SK-N-MC (cell line): ENCODE data around the gene PCSK2.

ENCODE experiments used
- DNase-seq: peaks from one replicate; pipeline ENCODE4 v3.0.0-alpha.2; 2011; ENCODE audit warnings: low read depth, low spot score
- H3K27ac ChIP-seq: fragments of 200-600 bp; sonication (generic); 2 replicates; pipeline ENCODE4 v1.5.1; 2016; ENCODE audit warnings: mixed run types
- H3K36me3 ChIP-seq: fragments of 200-600 bp; sonication (generic); 2 replicates; pipeline ENCODE4 v1.6.1; 2017; ENCODE audit warnings: antibody characterized with exemption, low read length, mixed read lengths; ENCODE audit not compliant: insufficient read depth
- H3K4me3 ChIP-seq: fragments of 200-600 bp; sonication (generic); 2 replicates; pipeline ENCODE4 v1.5.1; 2016
- H3K9ac ChIP-seq: fragments of 200-600 bp; sonication (generic); 2 replicates; pipeline ENCODE4 v1.8.0; 2017; ENCODE audit warnings: mixed run types, mixed read lengths; ENCODE audit not compliant: insufficient read length
- H3K9me3 ChIP-seq: fragments of 200-600 bp; sonication (generic); 2 replicates; pipeline ENCODE4 v1.6.1; 2017; ENCODE audit warnings: low read depth, mild to moderate bottlenecking, antibody characterized with exemption, low read length, moderate library complexity, mixed read lengths
- EZH2 ChIP-seq: fragments of 200-600 bp; sonication (generic); IDR thresholded peaks from one replicate; pipeline ENCODE4 v1.6.1; 2017; ENCODE audit warnings: antibody characterized with exemption
- FOXP2 ChIP-seq: optimal IDR thresholded peaks from 2 replicates; pipeline ENCODE3; 2011; ENCODE audit warnings: mild to moderate bottlenecking, moderate library complexity; ENCODE audit not compliant: insufficient read depth; ENCODE audit errors: extremely low read length, control extremely low read depth
- POLR2AphosphoS5 ChIP-seq: IDR thresholded peaks from 2 replicates; pipeline ENCODE4 v1.6.1; 2012; ENCODE audit warnings: mild to moderate bottlenecking, low read depth, low read length, borderline replicate concordance

The PCSK2 gene

GRCh38 chr20:17403461-17403860, 176.6 kb downstream of the PCSK2 start:
- Histone ChIP-seq H3K4me3 (peak overlapping the region; percentile 71), H3K9ac (peak overlapping the region; percentile 72), H3K27ac (peak overlapping the region; percentile 99), H3K9me3 (no peaks in the 10 kb centered on the region), H3K36me3 (0 out of 2 replicates have a peak, but pooled peaks cover 5% of the 10 kb centered on the region)
- DNase-seq, result peak; percentile 88
- TF ChIP-seq POLR2AphosphoS5 (peak; percentile 30; the same call in 1 of the 2 replicates), FOXP2 (no peak), EZH2 (no peak)

GRCh38 chr20:17406051-17406590, 179.3 kb downstream of the PCSK2 start:
- H3K27ac ChIP-seq, result peak overlapping the region; percentile 4; the same call in 1 of the 2 replicates
- no peaks in the 10 kb centered on the region for H3K9me3 ChIP-seq
- TF ChIP-seq EZH2 (no peak), POLR2AphosphoS5 (no peak)
- no peak overlapping the region for H3K4me3 ChIP-seq
- no peak for DNase-seq
- 0 out of 2 replicates have a peak, but pooled peaks cover 5% of the 10 kb centered on the region for H3K36me3 ChIP-seq
- H3K9ac ChIP-seq, result no peak overlapping the region

GRCh38 chr20:17407550-17407949, 180.7 kb downstream of the PCSK2 start:
- Histone ChIP-seq H3K9me3 (no peaks in the 10 kb centered on the region), H3K27ac (no peak overlapping the region), H3K4me3 (no peak overlapping the region), H3K9ac (no peak overlapping the region), H3K36me3 (no peaks in the 10 kb centered on the region)
- no peak for DNase-seq
- TF ChIP-seq POLR2AphosphoS5, result no peak
- TF ChIP-seq FOXP2, result no peak
- TF ChIP-seq EZH2, result no peak

DNA sequence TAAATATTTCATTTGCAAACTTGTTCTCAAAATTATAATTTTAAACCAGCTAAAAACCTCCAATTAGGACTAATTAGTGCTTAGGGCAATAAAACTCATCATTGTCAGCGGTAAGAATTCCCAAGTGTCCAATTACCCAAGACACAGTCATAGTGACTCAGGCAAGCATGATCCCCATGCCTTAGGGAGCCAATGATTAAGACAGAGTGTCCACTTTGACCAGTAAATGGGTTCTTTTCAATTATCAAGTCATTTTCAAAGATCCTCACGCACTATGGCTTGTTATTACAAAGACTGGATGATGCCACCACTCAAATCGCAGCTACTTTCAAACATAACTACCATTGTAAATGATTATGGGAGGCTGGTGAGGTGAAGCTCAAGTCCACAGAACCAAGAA, 190.4 kb downstream of the PCSK2 start:
- DNase-seq, result no peak
- Histone ChIP-seq H3K27ac (no peak overlapping the region), H3K36me3 (no peaks in the 10 kb centered on the region), H3K9me3 (no peaks in the 10 kb centered on the region), H3K9ac (no peak overlapping the region), H3K4me3 (no peak overlapping the region)
- TF ChIP-seq POLR2AphosphoS5 (no peak), EZH2 (no peak), FOXP2 (no peak)

DNA sequence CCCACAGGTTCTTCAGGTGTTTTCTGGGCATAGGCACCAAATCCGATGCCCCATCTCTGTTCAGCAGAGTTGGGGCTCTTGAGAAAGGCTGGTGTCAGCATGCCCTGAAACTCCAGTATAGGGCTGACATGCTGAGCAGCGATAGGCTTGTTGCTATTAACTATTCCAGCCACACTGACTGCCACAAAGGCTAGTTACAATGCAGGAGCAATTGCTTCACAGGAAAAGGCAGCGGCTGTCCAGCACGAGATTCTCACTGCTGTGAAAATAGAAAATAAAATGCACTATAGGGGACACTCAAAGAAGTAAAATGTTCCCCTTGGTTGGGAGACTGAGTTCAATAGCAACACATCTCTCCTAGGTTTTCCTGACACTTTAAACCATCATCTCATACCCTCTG, 191.9 kb downstream of the PCSK2 start:
- Histone ChIP-seq H3K9me3 (no peaks in the 10 kb centered on the region), H3K27ac (no peak overlapping the region), H3K4me3 (no peak overlapping the region), H3K36me3 (no peaks in the 10 kb centered on the region), H3K9ac (no peak overlapping the region)
- no peak for TF ChIP-seq POLR2AphosphoS5
- no peak for TF ChIP-seq EZH2
- TF ChIP-seq FOXP2, result no peak
- no peak for DNase-seq

GRCh38 chr20:17419479-17420041, 192.7 kb downstream of the PCSK2 start:
- Histone ChIP-seq H3K4me3 (no peak overlapping the region), H3K36me3 (no peaks in the 10 kb centered on the region), H3K27ac (no peak overlapping the region), H3K9ac (no peak overlapping the region), H3K9me3 (no peaks in the 10 kb centered on the region)
- TF ChIP-seq FOXP2 (no peak), POLR2AphosphoS5 (no peak), EZH2 (no peak)
- DNase-seq, result no peak

- no peak overlapping the region for H3K4me3 ChIP-seq
- H3K9me3 ChIP-seq, result no peaks in the 10 kb centered on the region
- H3K36me3 ChIP-seq, result no peaks in the 10 kb centered on the region
- no peak overlapping the region for H3K27ac ChIP-seq
- no peak for DNase-seq
- no peak for TF ChIP-seq FOXP2
- no peak for TF ChIP-seq EZH2
- TF ChIP-seq POLR2AphosphoS5, result no peak
- H3K9ac ChIP-seq, result no peak overlapping the region
Measured at GRCh38 chr20:17421493-17421892, 194.7 kb downstream of the PCSK2 start.

DNA sequence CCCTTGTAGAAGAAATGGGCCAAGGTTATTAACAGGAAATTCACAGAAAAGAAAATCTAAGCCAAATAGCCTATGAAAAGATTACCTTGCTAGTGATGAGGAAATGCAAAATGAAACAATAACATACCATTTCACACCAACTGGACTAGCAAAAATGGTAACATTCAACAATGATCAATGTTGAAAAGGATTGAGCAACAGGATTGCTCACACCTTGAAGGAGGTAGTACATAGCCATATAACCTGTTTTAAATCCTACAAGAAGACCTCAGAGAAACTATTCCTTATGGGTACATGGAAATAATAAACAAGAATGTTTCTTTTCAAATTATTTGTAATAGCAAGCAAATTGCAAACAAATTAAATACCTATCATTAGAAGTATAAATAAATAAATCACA, 196.9 kb downstream of the PCSK2 start:
- no peak overlapping the region for H3K4me3 ChIP-seq
- no peaks in the 10 kb centered on the region for H3K36me3 ChIP-seq
- no peaks in the 10 kb centered on the region for H3K9me3 ChIP-seq
- H3K27ac ChIP-seq, result no peak overlapping the region
- no peak for DNase-seq
- H3K9ac ChIP-seq, result no peak overlapping the region
- TF ChIP-seq EZH2 (no peak), FOXP2 (no peak), POLR2AphosphoS5 (no peak)

GRCh38 chr20:17427638-17428037, 200.8 kb downstream of the PCSK2 start:
- H3K4me3 ChIP-seq, result no peak overlapping the region
- no peak for DNase-seq
- no peak overlapping the region for H3K9ac ChIP-seq
- no peak for TF ChIP-seq EZH2
- no peak for TF ChIP-seq FOXP2
- no peak for TF ChIP-seq POLR2AphosphoS5
- no peaks in the 10 kb centered on the region for H3K9me3 ChIP-seq
- H3K36me3 ChIP-seq, result no peaks in the 10 kb centered on the region
- H3K27ac ChIP-seq, result no peak overlapping the region
